Right renal pelvis (tissue), 4 donors: ENCODE data around the gene MMS22L. TPM values are rescaled to one million over a fixed set of nuclear protein-coding genes. Genes with fewer than 3 reads are reported as not detected.

Source experiments
- DNase-seq, 4 donors: peaks; one replicate each; pipeline ENCODE4 v3.0.0-alpha.2; 2013; ENCODE audit warnings: low read depth in 4 of 4, low spot score in 3 of 4, missing footprints in 1 of 4
- polyA plus RNA-seq, 4 donors: library from polyadenylated mRNA; unstranded; fragments of 120-200 nt; gene quantifications; one replicate each; pipeline ENCODE4 v1.2.1, GENCODE V29; 2013; ENCODE audit not compliant: insufficient read length in 4 of 4

MMS22L gene
- polyA plus RNA-seq, 4 donors: 10.0 to 11.9 (median 11.6) TPM

GRCh38 chr6:97145691-97146090, 137.3 kb downstream of the MMS22L start:
- DNase-seq: no peak

- no peak for DNase-seq
Observed at GRCh38 chr6:97141756-97142155, 141.3 kb downstream of the MMS22L start.

DNA sequence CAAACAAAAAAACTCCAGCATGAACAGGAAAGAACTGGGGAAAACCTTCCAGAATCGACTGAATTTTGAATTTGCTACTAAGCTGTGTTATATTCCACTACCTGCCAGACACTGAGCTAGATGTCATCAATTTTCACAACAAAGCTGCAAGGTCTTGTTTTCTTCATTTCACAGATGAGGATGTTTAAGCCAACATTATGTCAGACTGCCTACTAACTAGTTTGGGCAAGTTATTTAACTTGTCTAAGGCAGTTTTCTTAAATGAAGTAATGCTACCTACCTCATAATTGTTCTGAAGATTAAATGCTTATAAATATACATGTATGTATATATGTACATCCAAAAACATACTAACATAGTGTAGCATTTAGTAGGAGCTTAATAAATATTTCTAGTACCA, 144.4 kb downstream of the MMS22L start:
- DNase-seq: no peak

GRCh38 chr6:97136626-97137358, 146.2 kb downstream of the MMS22L start:
- no peak for DNase-seq

- no peak for DNase-seq
Observed at GRCh38 chr6:97133067-97133466, 149.9 kb downstream of the MMS22L start.

DNA sequence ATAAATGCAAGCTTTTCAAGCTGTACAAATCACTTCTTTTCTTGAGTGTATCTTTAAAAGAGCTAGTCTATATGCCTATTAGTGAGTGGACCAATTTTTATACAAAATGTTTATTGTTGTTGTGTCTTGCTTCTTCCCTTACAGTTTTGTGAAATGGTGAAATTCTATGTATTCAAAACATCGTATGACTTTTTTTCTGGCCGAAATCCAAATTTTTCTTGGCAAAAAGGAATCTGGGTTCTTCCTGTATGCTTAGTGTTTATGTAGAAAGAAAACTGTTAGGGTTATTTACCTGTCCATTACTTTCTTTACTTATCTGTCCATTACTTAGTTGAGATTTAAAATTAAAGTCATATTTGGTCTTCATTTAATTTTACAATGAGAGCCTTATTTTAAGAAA, 153.9 kb downstream of the MMS22L start:
- no peak for DNase-seq

GRCh38 chr6:97128507-97128906, 154.5 kb downstream of the MMS22L start:
- DNase-seq: no peak

DNA sequence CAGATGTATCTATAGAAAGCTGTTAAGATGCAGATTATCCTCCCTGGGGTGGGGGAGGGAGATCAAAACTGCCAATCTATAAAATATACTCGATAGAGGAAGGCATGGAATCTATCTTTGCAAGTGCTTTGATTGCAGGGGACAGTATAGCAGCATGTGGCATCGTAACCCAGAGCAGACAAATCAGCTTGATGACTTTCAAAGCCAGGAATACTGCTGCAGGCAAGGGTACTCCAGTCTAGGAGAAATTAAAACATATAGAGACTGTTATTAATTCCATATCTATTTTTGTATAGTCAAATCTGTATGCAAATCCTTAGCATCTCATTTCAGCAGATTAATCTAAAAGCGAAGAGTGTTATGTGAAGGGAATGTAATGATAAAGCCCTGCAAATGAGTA, 159.4 kb downstream of the MMS22L start:
- DNase-seq: no peak

- no peak for DNase-seq
Observed at GRCh38 chr6:97123112-97123511, 159.9 kb downstream of the MMS22L start.

DNA sequence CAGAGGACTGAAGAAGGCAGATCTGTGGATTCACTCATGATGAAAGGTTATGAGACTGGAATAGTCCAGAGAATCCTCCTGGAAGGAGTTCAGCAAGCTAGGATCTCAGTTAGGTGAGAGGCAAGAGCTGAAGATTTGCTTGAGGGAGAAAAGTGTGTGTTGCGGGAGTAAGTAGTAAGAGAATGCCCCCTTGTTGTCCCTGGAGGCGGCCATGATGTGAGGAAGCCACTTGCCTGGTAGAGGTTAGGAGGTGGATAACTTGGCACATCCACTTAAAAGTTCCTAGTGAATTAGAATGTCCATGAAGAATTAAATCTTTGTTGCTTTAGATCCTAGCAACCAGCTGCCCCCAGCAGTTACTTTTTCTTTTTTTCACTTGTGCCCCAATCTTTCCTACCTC, 162.5 kb downstream of the MMS22L start:
- DNase-seq: no peak

GRCh38 chr6:97114645-97115044, 168.4 kb downstream of the MMS22L start:
- no peak for DNase-seq

GRCh38 chr6:97113170-97113569, 169.8 kb downstream of the MMS22L start:
- DNase-seq: no peak

DNA sequence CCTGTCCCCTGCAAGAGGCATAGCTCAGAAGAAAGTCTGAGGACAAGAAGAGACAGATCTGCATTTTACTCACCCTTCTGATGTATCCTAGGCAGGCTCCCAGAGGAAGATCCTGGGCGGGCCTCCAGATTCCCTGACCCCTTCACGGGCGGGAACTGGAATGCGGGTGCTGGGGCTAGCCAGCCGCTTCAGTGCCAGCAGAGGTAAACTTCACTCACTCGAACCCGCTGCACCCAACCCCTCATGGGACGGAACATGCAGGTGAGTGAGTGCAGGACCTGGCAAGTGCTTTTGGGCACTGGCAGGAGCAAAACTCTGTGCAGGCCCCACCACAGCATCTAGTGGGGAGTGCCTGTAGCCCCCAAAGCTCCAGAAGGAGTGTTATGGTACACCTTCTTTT, 171.8 kb downstream of the MMS22L start:
- no peak for DNase-seq

DNA sequence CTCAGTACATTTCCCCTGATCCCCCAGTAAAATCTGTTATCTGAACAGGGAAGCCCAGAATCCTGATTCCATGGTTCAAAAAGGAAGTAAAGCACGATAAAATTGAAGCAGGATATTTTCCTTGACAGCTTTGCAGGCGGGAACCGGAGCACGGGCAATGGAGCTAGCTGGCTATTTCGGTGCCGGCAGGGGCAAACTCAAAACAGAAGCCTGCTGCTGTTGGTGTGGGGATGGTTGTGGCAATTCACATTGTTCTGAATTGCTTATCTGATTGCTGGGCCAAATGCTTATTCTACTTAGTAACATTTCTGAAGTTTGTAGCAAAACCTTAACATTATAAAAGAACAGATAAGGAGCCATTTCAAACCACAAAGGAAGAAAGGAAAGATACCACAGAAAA, 172.4 kb downstream of the MMS22L start:
- DNase-seq: no peak

- no peak for DNase-seq
Observed at GRCh38 chr6:97110149-97110548, 172.9 kb downstream of the MMS22L start.

DNA sequence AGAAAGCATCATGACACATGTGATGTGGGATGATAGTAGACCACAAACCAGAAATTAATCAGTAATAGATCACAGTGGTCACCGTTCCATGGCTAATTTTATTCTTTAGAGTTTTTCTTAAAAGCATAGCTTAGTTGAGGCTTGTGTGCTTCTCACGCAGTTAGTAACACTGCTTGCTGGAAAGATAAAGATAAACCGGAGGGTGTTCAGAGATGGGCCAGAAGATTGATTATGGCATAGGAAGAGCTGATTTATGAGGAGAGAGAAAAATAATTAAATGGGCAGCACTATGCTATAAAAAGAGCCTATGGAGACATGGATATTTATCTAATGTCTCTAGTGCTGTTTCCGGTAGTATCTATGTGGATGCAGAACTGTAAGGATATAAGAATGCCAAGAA, 173.6 kb downstream of the MMS22L start:
- no peak for DNase-seq

DNA sequence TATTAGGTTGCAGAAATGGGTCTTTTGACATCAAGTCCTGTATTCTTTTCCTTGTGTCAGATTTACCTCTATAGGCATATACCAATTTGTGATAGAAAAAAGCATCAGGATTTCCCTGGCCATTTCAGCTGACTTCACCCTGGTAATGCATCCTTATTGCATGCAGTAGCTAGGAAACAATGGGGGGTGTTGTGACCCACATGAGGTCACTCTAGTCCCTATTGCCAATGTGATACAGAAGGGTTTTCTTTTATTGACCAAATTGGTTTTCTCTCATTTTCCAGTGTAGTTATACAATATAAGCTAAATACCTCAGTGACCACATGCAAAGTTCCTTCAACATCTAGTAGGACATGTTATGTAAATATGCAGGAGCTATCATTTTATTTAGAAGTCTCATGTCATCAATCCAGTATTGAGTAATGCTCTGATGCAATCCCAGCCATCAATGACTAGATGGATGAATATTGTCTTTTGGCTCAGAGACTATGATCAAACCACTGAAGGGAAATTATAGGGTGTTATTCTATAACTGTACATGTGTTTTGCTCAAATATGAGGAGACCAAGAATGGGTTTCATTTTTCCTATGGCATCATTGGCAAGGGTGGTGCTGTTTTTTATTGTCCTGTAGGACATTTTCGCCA, 180.7 kb downstream of the MMS22L start:
- no peak for DNase-seq

GRCh38 chr6:97100696-97101095, 182.3 kb downstream of the MMS22L start:
- no peak for DNase-seq

DNA sequence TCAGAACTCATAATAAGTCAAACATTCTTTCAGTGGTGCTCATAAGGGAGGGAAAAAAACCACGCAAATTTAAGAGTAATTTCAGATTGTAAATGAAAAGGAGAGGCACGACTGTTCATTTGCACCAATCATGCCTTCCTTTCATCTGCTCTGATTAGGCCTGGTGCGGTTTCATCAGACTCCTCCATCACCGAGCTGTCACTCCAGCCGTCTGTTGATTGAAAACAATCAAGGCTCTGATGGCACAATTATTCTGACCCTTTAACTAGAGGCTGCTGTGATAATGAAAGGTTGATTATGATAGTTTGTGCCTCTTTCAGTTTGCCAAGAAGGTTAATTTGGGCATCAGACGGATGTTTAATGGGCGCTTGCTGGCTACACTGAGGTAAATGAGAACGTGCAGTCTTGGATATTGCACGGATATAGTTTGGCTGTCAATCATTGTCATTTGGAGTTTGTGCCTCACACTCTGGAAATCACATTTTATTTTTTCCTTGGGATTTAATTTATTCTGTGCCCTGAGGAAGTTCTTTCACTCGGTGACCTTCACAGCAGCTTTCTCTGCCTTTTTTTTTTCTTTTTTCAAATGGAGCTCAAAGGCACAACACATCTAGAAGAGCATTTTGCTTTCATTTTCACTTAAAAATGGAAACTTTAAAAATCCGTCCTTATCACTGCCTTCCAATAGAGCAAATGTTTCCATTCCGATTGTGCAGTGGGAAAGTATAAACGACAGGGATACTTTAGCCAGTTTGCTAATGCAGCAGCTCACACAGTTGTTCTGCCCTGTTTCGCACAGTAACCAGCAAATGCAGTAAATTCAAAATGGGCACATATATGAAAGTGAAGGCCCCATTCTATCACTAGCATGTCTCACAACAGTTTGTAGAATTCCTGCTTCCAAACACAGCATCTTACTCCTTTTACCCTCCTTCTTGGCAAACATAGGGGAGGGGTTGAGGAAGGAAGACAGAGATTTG, 185.7 kb downstream of the MMS22L start:
- no peak for DNase-seq

DNA sequence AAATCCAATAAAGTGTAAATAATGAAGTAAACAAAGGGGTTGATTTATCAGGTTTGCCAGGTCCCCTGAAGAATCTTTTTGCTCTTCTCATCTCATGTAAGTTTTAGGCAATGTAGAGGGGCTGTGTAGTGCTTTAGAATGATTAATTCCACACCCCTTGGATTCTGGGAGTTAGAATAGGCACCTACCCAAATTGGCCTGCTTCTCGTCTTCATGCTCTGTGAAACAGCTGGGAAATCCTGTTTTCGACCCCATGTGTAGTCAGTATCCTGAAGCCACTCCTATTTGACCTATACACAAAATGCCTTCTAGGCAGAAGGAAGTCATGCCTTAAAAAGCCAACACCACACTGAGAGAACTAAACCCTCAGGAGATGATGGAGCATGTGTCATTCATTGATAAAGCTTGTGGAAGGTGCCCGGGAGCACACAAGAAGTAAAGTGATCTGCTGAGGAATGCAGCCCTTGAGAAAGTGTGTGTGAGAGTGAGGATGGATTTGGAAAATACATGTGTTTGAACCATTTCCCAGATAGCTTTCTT, 187.6 kb downstream of the MMS22L start:
- DNase-seq: no peak

DNA sequence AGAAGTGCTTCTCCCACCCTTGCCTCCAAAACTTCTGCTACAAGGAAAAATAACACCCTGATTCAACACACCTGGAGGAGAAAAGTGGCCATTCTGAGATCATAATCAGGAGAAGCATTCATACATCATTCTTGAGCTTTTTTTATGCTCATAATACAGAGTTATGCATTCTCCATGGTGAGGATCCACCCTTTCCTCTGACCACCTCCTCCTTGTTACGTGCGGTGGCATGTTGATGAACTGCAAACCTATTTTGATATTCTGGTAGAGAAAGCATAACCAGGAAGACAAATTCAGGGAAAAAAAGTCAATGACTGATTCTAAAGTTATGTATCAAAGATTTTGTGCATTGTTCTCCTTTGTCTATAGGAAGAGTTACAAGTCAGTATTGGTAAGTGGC, 188.6 kb downstream of the MMS22L start:
- DNase-seq: no peak
